WERI-Rb-1 (cell line): ENCODE measurements around the gene DEPP1.
A peak's percentile ranks its signal among the peaks of the same experiment; 100 is the strongest.

ENCODE experiments used
- DNase-seq: peaks from one replicate; pipeline ENCODE4 v3.0.0-alpha.2; 2020
- H3K27ac ChIP-seq: fragments of 250-450 bp; sonication (Bioruptor Pico); 2 replicates; pipeline ENCODE4 v1.5.1; 2020; ENCODE audit warnings: mild to moderate bottlenecking, moderate library complexity
- H3K27me3 ChIP-seq: fragments of 250-450 bp; sonication (Bioruptor Pico); 2 replicates; pipeline ENCODE4 v1.5.1; 2021; ENCODE audit warnings: mild to moderate bottlenecking, low read depth, moderate library complexity; ENCODE audit not compliant: insufficient read depth, severe bottlenecking
- H3K36me3 ChIP-seq: fragments of 250-450 bp; sonication (Bioruptor Pico); 2 replicates; pipeline ENCODE4 v1.5.1; 2020; ENCODE audit warnings: mild to moderate bottlenecking, moderate library complexity
- H3K4me3 ChIP-seq: 2 replicates; pipeline ENCODE4 v1.5.1; 2011; ENCODE audit warnings: low read depth, mild to moderate bottlenecking, control low read depth, low read length
- H3K9me3 ChIP-seq: fragments of 250-450 bp; sonication (Bioruptor Pico); 2 replicates; pipeline ENCODE4 v1.5.1; 2021; ENCODE audit warnings: mild to moderate bottlenecking, moderate library complexity; ENCODE audit not compliant: severe bottlenecking
- TF ChIP-seq, protein P1 (sequence below): IDR thresholded peaks from 2 replicates; pipeline ENCODE4 v1.5.1; 2011; ENCODE audit warnings: low read depth, mild to moderate bottlenecking, control low read depth, inconsistent platforms, low read length

The DEPP1 gene

DNA sequence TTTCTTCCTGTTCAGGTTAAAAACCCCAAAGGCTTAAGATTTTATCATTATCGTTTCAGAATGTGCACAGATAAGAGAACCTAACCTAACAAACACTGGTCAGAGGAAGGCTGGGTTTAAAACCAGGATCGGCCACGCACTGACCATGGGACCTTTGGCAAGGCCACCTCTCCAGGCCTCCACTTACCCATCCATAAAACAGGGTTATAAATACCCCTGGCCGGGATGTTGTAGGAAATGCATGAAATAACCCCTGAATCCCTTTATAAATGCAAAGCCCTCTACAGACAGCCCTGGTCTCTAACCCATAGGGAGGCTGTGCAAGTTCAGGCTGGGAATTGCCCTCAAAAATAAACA is 418 bp downstream of the DEPP1 start:
- H3K27me3 ChIP-seq: no peaks in the 10 kb centered on the region
- no peaks in the 10 kb centered on the region for H3K9me3 ChIP-seq
- H3K36me3 ChIP-seq: peaks cover 6% of the 10 kb centered on the region; the same call in 1 of the 2 replicates
- no peak for DNase-seq
- TF ChIP-seq, protein P1, sequence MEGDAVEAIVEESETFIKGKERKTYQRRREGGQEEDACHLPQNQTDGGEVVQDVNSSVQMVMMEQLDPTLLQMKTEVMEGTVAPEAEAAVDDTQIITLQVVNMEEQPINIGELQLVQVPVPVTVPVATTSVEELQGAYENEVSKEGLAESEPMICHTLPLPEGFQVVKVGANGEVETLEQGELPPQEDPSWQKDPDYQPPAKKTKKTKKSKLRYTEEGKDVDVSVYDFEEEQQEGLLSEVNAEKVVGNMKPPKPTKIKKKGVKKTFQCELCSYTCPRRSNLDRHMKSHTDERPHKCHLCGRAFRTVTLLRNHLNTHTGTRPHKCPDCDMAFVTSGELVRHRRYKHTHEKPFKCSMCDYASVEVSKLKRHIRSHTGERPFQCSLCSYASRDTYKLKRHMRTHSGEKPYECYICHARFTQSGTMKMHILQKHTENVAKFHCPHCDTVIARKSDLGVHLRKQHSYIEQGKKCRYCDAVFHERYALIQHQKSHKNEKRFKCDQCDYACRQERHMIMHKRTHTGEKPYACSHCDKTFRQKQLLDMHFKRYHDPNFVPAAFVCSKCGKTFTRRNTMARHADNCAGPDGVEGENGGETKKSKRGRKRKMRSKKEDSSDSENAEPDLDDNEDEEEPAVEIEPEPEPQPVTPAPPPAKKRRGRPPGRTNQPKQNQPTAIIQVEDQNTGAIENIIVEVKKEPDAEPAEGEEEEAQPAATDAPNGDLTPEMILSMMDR: no peak
- peak overlapping the region; percentile 84 for H3K27ac ChIP-seq
- H3K4me3 ChIP-seq: peak overlapping the region; percentile 88

GRCh38 chr10:44977287-44978212 is 1.1 kb downstream of the DEPP1 start:
- H3K4me3 ChIP-seq: peak overlapping the region; percentile 88

DNA sequence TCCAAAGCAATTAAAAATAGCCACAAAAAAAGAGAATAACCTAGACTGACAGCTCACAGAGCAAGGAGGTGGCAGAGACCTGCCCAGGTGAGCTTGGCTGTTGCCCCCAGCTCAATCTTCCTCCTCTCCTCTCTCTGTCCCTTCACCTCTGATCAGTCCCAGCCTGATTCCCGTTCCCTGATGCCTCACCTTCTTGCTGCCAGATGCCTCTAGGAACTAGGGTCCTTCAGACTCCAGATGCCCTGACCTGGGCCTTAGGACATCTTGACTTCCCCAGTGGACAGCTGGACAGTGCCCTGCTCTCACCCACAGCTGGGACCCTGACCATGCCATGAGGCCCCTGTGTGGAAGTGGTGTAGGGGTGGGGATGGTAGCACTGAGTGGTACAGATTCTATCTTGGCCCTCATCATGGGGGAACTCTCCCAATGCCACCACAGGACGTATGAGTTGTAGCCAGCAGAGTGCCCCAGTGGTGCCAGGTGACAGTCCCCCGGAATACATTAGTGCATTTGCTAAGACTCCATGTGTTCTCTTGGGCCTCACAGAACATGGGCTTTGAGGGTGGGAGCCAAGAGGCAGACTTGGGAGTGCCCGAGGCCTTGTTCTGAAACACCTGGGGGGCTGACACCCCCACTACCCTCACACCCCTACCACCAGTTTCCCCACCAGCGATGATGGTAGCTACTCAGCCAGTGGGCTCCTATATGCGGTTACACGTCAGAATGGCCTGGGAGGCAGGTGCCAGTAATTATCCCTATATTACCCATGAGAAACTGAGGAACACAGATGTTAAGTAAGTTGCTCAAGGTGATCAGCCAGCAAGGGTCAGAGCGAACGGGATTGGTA is 2.0 kb downstream of the DEPP1 start:
- H3K36me3 ChIP-seq: peaks cover 6% of the 10 kb centered on the region; the same call in 1 of the 2 replicates
- no peak overlapping the region for H3K27ac ChIP-seq
- H3K27me3 ChIP-seq: no peaks in the 10 kb centered on the region
- no peak for DNase-seq
- TF ChIP-seq, protein P1: no peak
- H3K9me3 ChIP-seq: no peaks in the 10 kb centered on the region
- peak overlapping the region; percentile 88; the same call in 1 of the 2 replicates for H3K4me3 ChIP-seq

More at GRCh38 chr10:44977287-44978212, 1.1 kb downstream of the DEPP1 start:
- Histone ChIP-seq H3K27me3 (no peaks in the 10 kb centered on the region), H3K9me3 (no peaks in the 10 kb centered on the region), H3K27ac (peak overlapping the region; percentile 84), H3K36me3 (peaks cover 6% of the 10 kb centered on the region; the same call in 1 of the 2 replicates)
- TF ChIP-seq, protein P1: 0 out of 2 replicates have a peak, but pooled peaks have one; percentile 15
- no peak for DNase-seq

DNA sequence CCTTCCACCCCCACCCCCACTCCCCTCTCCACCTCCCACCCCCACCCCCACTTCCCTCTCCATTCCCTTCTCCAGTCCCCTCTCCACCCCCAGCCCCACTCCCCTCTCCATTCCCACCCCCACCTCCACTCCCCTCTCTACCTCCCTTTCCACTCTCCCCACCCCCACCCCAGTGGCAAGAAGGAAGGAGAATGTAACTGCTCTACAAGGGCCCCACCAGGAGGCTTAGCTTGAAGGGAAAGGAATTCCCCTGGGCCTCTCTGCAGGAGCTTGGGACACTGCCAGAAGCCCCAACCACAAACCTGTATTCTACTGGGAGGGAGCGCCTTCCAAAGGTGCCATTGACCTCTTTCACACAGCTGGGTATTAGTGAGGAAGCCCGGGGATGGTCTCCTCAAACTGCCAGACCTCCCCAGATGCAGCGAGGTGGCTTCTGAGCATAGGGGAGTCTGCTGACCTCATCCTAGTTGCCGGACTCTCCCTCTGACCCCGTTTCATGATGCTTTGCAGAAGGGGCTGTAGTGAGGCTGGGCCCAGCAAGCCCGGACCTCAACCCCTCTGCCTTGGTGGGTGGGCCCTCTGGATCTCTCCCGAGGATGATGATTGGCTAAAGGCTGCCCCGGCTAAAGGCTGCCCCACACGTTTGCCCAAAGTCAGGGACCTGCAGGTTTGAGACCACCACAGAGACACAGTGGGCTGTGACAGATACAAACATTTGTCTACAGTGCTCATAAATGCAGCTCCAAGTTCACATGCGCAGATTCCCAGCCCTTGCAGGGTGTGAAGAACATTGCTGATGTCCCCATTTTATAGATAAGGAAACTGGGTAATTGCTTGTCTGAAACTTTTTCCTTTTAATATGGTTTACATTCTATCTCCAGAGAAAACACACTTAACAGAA is 2.9 kb downstream of the DEPP1 start:
- Histone ChIP-seq H3K27ac (no peak overlapping the region; the same call in 1 of the 2 replicates), H3K4me3 (peak overlapping the region; percentile 9), H3K36me3 (peaks cover 11% of the 10 kb centered on the region), H3K27me3 (no peaks in the 10 kb centered on the region), H3K9me3 (no peaks in the 10 kb centered on the region)
- TF ChIP-seq, protein P1: no peak
- peak; percentile 41 for DNase-seq
